22Rv1 (cell line): ENCODE data around the gene DDR1.

Experiments used
- CTCF ChIP-seq: fragments of 450-650 bp; IDR thresholded peaks from 2 replicates; pipeline ENCODE4 v1.5.1; 2017; ENCODE audit warnings: mild to moderate bottlenecking
- ZFX ChIP-seq: fragments of 450-650 bp; IDR thresholded peaks from 2 replicates; pipeline ENCODE4 v1.6.1; 2017; ENCODE audit warnings: antibody characterized with exemption, borderline replicate concordance

- TF ChIP-seq CTCF: no peak
- TF ChIP-seq ZFX: no peak
Observed at GRCh38 chr6:30926644-30927043, 42.3 kb downstream of the DDR1 start.
